A549 treated with CpdA at 1 μM for 4 hours (cell line): ENCODE measurements around the gene MPV17. TPM values are rescaled to one million over a fixed set of nuclear protein-coding genes. Genes with fewer than 3 reads are reported as not detected.

ENCODE experiments used
- total RNA-seq: library from RNA; stranded (reverse); fragments of 200-300 nt; extraction: Qiagen RNA extraction; gene quantifications from 5 replicates; pipeline ENCODE4 v1.2.3, GENCODE V29; 2022; ENCODE audit warnings: low read depth

MPV17 gene, protein sequence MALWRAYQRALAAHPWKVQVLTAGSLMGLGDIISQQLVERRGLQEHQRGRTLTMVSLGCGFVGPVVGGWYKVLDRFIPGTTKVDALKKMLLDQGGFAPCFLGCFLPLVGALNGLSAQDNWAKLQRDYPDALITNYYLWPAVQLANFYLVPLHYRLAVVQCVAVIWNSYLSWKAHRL
- 74.7 to 95.4 TPM (median 90.5 TPM) in 5 replicates for total RNA-seq

DNA sequence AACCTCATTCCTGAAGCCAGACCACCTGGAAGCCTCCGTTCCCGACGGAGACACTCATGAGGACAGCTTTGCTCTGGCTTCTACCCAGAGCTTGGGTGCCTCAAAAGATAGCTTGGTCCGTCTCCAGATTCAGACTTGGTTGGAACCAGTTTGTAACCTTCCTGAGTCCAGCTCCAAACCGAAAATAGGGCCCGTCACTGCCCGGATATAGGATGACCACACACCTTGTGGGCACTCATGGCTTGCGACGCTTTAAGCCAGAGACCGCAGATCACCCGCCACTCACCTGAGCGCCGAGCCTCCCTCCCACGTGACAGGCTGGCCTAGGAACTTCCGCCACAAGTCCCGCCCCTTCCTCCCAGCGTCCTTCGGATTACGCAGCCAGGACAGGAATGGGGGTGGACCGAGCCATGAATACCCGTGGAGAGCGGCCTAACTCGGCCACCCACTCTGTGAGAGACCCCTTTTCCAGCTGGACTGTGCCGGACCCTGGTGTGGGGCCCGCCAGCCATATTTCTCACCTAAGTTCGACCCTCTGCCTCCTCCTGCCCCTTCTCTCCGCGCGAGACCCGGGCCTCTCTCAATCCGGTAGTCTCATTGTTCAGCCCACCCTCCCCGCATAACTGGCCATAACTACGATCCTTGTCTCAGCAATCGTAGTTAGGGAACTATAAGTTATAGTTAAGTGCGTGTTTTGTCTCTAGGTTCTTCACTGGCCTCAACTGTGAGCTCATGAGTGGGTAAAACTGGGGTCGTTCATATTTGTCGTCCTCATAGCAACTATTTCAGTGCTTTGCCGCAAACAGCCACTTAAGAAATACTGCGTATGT, at the start of gene MPV17:
MPV17 (minus strand) TSS at position 332 of the 830 bp plus-strand sequence. CDS start 580 bp downstream, outside the sequence.

DNA sequence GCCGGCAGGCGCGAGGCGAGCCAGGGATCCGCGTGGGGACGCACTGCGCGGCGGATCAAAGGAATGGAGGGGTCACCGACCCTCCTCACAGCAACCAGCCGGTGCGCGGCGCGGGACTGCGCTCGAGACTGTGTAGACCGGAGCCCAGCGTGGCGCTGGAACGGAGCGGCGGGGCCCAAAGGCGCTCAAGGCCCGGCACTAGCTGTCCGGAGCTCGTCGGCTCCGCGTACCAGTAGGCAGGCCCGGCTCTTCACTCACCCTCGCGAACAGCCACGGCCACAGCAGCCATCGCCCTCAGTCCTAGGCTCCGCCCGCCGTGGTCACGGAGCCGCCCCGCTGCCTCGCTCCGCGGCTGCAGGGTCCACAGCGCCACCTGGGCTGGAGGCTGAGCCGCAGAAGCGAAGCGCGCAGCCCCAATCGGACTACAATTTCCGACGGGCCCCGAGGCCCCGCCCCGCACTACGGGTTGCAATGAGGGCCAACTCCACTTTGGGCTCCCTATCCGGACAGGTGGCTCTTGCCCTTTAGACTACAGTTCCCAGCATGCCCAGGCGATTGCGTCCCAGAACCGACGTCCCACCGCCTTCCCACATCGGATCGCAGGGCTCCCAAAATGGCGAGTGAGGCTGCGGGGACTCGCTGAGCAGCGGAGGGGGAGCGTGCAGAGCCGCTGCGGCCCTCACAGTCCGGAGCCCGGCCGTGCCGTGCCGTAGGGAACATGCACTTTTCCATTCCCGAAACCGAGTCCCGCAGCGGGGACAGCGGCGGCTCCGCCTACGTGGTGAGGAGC, 47.3 kb upstream of the MPV17 start, which contains the start of the genes EIF2B4 and SNX17:
EIF2B4 (minus strand) TSS at position 313 of the 790 bp plus-strand sequence; CDS start at position 289, 24 bp downstream.
SNX17 (plus strand) TSS at position 591 of the 790 bp plus-strand sequence; CDS start at position 719, 128 bp downstream.

DNA sequence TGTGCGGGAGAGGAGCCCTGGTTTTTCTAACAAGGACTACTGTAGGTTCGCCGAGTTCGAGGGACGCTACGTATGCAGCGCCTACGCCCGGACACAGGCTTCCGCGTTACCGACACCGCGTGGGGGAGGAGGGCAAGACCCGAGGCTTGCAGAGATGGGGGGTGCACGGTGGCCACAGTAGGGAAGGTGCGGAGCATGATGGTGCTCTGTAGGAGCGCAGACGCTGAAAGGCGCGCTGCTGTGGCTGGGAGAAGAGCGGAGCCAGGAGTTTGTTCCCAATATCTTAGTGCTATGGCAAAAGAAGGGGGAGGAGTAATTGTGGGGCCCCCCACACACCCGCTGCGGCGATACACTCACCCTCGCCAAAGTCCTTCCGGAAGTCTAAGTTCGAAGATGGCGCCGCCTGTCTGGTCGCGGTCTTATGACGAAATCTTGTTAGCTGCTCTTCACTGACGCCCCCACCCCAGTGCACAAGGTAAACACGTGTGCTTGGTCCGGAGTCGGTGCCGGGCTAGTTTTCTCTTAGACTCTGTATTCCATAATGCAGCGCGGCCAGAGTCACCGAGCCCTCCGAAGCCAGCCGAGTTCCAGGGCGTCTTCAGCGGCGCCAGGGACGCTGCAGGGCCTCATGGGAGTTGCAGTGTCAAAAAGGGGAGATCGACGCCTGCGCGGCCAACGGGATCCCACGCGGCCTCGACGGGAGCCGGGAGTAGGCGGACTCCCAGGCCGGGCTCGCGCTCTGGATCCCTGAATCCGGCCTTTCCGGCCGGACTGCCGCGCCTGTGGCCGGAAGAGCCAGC, 33.7 kb upstream of the MPV17 start, which contains the start of gene GTF3C2:
GTF3C2 (minus strand) TSS at position 383 of the 800 bp plus-strand sequence. CDS start 13,210 bp downstream, outside the sequence.

DNA sequence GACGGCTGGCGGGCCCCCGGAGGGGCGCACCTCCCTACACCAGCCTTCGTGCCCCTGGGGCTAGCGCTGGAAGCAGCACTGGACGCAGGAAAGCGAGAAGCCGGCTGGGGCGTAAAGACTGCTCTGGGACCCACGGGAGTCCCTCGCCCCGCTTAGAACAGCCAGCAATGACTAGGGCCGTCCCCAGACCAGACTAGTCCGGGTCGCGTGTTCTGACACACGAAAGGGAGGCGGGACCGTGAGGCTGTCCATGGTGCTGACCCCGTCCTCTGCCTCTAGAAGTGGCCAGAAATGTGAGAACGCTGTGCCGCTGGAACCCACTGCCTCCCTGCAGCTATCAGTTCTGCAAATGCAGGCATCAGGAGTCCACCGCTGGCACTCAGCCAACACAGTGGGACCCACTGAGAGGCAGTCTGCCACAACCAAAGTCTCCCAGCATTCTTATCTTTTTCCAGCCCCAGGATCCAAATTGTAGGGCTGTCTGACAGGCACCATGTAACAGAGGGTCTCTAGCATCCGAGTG, 14.5 kb downstream of the MPV17 start, which contains the start of gene UCN:
UCN (minus strand) TSS at position 87 of the 523 bp plus-strand sequence. CDS start 550 bp downstream, outside the sequence.

DNA sequence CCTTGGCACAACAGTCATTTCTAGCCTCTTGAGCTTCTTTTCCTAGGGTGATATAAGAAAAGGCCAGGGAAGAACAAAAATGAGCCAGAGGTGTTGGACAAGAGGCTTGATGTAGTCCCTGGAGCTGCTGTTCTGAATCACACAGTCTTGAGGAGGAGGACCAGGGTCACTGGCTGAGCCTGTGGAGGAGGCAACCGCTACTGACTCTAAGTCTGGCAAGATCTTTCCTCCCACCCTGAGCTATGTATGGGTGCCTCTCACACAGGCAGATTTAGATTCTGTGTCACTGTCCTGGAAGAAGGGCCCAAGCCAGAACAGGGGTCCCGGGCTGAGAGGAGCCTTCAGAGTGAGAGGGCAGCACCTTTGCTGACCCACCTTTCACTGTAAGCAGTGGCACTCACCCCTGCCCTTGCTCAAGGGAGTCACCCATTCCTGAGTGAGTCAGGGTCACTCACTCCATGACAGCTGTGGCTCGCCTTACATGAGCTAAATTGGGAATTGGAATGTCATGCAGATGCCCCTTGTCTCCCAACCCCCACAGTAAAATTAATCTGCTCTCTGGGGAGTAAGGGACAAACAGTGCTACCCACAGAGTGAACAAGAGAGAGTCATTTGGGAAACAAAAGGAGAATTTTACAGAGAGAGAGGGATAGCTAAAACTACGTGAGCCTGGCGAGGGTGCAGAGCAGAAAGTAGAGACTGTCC, 40.9 kb downstream of the MPV17 start, which contains the start of gene TRIM54:
TRIM54 (plus strand) TSS at position 575 of the 705 bp plus-strand sequence. CDS start 303 bp downstream, outside the sequence.

DNA sequence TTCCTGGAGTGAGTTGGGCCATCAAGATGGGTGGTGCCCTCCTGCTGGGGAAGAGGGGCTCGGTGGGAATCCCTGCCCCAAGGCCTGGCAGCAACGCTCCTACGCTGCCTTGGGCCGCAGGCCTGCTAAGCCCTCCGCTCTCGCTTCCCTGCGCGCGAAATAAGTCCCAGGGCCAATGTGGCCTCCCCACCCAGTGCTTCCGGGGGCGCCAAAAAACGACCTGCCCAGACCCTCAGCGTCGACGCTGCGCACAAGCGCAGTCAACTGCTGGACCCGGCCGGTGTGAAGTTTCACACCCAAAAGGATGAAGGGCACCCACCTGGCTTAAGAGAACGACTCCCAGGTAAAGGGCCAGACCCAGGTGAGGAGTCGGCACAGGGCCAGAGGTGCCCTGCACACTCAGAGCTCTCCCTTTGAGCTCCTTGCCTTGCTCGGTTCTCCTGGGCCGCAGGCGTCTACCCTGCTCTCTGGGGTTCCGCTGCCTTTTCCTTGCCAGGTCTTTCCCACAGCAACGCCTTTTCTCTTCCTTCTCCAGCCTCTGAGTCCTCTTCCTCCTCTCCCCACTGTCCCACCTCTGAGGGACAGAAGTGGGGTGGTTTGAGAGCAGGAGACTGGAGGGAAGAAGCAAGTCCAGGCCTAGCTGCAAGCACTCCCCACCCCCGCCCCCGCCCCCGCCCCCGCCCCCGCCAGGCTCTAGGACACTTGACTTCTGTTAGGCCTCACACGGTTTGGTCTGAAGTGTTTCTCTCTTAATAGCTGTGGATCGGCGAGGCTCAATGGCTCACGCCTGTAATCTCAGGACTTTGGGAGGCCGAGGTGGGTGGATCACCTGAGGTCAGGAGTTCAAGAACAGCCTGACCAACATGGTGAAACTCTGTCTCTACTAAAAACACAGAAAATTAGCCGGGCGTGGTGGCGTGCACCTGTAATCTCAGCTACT, 47.4 kb downstream of the MPV17 start, which contains the start of gene DNAJC5G:
DNAJC5G (plus strand) TSS at position 223 of the 940 bp plus-strand sequence. CDS start 1,296 bp downstream, outside the sequence.

DNA sequence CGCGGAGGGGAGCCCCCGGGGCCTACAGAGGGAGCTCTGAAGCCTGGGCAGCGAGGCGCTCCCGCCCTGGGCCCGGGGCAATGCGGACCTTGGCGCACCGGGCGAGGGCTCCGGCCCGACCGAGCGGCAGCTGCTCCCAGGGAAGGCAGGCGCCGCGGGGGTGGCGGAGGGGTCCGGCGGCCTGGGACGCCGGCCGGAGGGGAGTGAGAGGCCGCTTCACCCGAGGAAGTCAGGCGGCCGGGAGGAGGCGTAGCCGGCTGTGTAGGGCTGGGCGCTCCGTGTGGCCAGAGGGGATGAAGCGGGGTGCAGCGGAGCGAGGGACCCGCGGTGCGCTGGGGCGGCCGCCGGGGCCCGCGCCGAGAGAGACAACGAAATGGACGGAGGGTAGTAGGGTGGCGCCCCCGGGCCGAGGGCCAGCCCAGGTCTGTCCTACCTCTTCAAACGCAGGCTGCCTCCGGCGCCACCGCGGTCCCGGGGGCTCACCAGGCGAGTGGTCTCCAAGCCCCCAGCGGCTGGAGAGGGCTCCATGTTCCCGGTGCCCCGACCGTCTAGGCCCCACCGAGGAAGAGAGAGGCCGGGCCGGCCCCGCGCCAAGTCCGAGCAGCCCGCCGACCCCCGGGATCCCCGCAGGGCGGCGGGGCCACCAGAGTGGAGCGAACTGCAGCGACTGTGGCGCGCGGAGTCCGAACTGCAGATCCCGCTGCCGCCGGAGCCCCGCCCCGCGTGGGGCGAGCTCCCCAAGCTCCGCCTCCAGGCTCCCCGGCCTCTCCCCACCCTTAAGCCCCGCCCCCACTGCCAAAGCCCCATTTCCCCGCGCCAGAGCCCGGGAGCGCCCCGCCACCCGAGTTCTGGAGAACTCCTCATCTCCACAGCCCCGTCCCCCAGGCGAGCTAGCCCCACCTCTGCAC, 60.3 kb downstream of the MPV17 start, which contains the start of gene SLC30A3:
SLC30A3 (minus strand) TSS at position 669 of the 908 bp plus-strand sequence; CDS start at position 528, 141 bp downstream.

Other genes starting within 250 kb of the MPV17 start
- 0.32 to 0.62 TPM (median 0.41 TPM) in 5 replicates for gene EMILIN1, start 244.5 kb downstream of the MPV17 start, total RNA-seq
- 8.7 to 12.4 TPM (median 8.8 TPM) in 5 replicates for gene KHK, start 236.3 kb downstream of the MPV17 start, total RNA-seq
- 6.1 to 8.7 TPM (median 7.4 TPM) in 5 replicates for gene CGREF1, start 204.0 kb downstream of the MPV17 start, total RNA-seq
- 0.63 to 2.3 TPM (median 1.9 TPM) in 5 replicates for gene ABHD1, start 199.3 kb downstream of the MPV17 start, total RNA-seq
- gene PREB, start 188.5 kb downstream of the MPV17 start, total RNA-seq = 49.1 to 75.6 TPM (median 69.1 TPM) in 5 replicates
- gene PRR30, start 183.7 kb downstream of the MPV17 start, total RNA-seq = not detected in 5 replicates
- gene TCF23, start 174.1 kb downstream of the MPV17 start, total RNA-seq = not detected in 5 replicates
- 194 to 223 TPM (median 212 TPM) in 5 replicates for gene ATRAID, start 111.1 kb downstream of the MPV17 start, total RNA-seq
- gene SLC5A6, start 110.8 kb downstream of the MPV17 start, total RNA-seq = 68.5 to 80.1 TPM (median 72.2 TPM) in 5 replicates
- gene CAD, start 105.7 kb downstream of the MPV17 start, total RNA-seq = 54.8 to 73.0 TPM (median 66.8 TPM) in 5 replicates
- 2.6 to 3.8 TPM (median 3.4 TPM) in 5 replicates for gene SLC30A3, start 60.0 kb downstream of the MPV17 start, total RNA-seq
- gene DNAJC5G, start 47.7 kb downstream of the MPV17 start, total RNA-seq = not detected in 5 replicates
- gene TRIM54, start 40.7 kb downstream of the MPV17 start, total RNA-seq = 0.34 to 0.73 TPM (median 0.48 TPM) in 5 replicates
- 0.96 to 2.3 TPM (median 1.5 TPM) in 5 replicates for gene UCN, start 14.7 kb downstream of the MPV17 start, total RNA-seq
- 63.5 to 66.8 TPM (median 65.7 TPM) in 5 replicates for gene GTF3C2, start 33.7 kb upstream of the MPV17 start, total RNA-seq
- gene EIF2B4, start 47.2 kb upstream of the MPV17 start, total RNA-seq = 56.2 to 66.4 TPM (median 65.0 TPM) in 5 replicates
- 131 to 146 TPM (median 141 TPM) in 5 replicates for gene SNX17, start 47.5 kb upstream of the MPV17 start, total RNA-seq
- 8.9 to 15.6 TPM (median 14.8 TPM) in 5 replicates for gene ZNF513, start 57.6 kb upstream of the MPV17 start, total RNA-seq
- gene PPM1G, start 86.5 kb upstream of the MPV17 start, total RNA-seq = 165 to 183 TPM (median 172 TPM) in 5 replicates
- 130 to 142 TPM (median 141 TPM) in 5 replicates for gene NRBP1, start 105.5 kb upstream of the MPV17 start, total RNA-seq
- 0.37 to 1.5 TPM (median 0.70 TPM) in 5 replicates for gene KRTCAP3, start 119.3 kb upstream of the MPV17 start, total RNA-seq
- gene IFT172, start 166.6 kb upstream of the MPV17 start, total RNA-seq = 9.8 to 12.3 TPM (median 10.6 TPM) in 5 replicates
- gene FNDC4, start 172.1 kb upstream of the MPV17 start, total RNA-seq = 3.3 to 4.6 TPM (median 4.0 TPM) in 5 replicates
- gene GCKR, start 173.7 kb upstream of the MPV17 start, total RNA-seq = 0.15 to 0.91 TPM (median 0.33 TPM) in 5 replicates